AG20443 (cell line): ENCODE results near the gene SH3PXD2A.
A peak's percentile ranks its signal among the peaks of the same experiment; 100 is the strongest.
"Not testable (repeated sequence)": the region's sequence is repeated elsewhere in the genome, so short reads cannot be mapped to it uniquely, and the experiment has no call there.

Source experiments
- DNase-seq: peaks from one replicate; pipeline ENCODE4 v3.0.0; 2012; ENCODE audit warnings: low spot score, mixed read lengths

Gene SH3PXD2A

GRCh38 chr10:103767756-103768155, 87.6 kb downstream of the SH3PXD2A start:
- no peak for DNase-seq

DNA sequence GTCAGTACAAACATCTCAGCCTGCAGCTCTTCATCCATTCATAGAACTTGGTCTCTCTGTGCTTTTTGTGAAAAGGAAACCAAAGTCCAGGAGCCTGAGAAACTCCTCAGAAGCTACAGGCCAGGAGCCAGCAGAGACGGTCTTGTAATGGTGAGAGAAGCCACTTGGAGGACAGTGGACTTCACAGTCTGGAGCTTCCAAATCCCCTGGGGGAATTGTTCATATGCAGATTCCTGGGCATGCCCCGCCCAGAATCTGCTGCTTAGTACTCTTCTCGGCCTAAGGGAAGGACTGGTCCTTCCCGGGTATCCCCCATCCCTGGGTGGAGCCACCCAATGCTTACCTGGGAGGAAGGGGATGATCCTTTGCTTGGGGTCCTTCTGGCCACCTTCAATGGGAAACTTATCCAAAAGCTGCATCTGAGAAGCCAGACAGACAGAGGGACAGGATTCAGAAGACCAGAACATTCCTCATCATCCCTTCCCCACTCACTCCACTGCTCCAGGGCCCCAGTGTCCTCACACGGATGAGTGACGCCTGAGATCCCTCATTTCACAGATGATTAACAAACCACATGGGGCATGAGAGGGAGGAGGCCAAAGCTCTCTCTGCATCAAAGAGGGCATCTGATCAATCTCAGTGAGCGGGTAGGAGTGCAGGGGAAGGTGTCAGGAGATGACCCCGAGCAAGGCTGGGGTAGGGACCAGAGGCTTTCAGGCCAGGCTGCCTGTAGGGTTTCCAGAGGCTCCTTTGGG, 88.4 kb downstream of the SH3PXD2A start:
- no peak for DNase-seq

- DNase-seq, result no peak
Observed at GRCh38 chr10:103765981-103766380, 89.4 kb downstream of the SH3PXD2A start.

DNA sequence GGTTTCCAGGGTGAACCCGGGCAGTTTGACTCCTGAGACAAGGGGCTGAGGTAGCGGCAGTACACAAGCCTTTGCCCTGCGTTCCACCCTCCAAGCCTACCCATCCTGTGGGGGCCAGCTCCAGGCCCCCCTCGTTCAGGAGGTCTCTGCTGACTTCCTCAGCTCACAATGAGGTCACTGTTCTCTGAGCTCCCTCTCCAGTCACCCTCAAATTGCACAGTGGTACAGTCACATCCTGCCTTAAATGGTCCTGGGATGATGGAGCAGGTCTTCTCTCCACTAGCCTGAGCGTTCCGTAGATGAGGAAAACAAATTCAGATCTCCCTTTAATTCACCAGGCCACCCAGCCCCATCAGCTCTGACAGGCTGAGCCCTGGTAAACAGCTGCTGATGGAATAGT, 90.2 kb downstream of the SH3PXD2A start:
- peak; percentile 40 for DNase-seq

DNA sequence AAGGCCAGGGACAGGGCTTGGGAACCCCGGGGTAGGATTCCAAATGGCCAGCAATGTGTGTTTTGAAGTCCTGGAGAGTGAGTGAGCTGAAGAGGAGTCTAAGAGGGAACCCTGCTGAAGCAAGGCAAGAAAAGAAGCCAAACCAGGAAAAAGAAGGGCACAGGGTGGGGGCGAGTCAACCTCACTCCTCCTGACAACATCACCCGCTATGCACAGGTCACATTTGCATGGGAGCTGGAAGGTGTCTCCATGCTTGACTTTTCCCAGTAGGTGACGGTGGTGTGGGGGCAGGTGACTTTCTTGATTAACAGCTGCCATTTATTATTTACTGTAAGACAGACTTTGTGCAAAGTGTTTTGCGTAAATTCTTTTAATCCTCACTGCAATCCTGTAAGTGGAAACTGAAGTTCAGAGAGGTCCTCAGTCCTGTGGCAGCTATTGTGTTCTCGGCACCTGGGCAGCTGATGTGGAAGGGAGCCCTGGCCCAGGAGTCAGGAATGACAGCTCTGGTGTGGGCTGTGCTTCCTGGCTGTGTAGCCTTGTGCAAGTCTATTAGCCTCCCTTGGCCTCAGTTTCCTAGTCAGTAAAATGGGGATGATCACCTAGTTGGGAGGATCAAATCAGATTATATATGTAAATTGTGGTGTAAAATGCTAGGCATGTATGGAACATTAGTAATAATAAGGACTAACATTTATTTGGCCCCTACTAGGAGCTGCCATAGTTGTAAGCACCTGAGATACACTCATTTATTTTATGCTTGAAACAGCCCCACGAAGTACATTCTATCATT, 90.9 kb downstream of the SH3PXD2A start:
- no peak for DNase-seq

DNA sequence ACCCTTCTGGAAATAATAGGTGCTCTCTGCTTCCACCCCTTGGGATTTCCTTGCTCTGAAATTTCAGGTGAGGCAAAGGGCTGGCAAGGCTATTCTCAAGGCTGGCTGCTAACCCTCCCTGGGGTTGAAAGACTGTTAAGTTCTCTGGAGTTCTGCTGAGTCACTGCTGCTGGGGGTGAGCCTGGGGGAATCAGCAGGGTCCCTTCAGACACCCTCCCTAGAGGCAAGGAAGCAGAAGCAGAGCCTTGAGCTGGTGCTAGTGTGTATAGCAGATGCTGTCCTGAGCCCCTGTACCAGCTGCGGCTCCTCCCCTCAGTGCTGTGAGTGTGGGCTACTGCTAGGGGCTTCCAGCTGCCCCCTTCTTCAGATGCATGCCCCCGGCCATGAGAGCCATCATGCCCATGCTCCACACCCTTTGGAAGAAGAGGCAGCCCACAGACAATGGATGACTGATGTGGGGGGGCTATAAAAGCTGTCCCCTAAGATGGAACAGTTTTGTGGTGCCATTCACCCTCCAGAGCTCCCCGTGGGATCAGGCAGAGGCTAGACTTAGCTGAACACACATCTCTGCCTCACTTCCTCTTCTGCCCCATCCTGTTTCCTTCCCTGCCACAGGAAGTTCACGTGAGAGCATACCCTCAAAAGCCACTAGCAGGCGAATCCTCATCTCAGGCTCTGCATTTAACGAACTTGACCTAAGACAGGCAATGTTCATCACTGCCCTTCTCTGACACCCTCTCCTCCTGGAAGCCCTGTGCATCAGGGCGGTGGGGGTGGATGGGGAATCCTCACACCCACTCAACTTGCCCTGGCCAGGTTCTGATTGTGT, 91.8 kb downstream of the SH3PXD2A start:
- DNase-seq, result no peak

- no peak for DNase-seq
Observed at GRCh38 chr10:103762916-103763315, 92.5 kb downstream of the SH3PXD2A start.

DNA sequence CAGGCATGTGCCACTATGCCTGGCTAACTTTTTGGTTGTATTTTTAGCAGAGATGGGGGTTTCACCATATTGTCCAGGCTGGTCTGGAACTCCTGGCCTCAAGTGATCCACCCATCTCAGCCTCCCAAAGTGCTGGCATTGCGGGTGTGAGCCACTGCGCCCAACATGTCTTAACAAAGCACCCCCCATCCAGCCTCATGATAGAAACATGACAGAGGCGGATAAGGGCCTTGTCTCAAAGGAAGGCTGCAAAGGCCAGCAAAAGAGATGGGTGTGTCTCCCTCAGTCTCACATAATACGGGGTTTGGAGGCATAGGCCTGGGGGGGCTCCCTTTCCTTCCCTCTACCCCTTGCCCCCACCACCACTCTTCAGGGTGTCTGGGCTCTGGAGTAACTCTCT, 93.2 kb downstream of the SH3PXD2A start:
- DNase-seq, result no peak

DNA sequence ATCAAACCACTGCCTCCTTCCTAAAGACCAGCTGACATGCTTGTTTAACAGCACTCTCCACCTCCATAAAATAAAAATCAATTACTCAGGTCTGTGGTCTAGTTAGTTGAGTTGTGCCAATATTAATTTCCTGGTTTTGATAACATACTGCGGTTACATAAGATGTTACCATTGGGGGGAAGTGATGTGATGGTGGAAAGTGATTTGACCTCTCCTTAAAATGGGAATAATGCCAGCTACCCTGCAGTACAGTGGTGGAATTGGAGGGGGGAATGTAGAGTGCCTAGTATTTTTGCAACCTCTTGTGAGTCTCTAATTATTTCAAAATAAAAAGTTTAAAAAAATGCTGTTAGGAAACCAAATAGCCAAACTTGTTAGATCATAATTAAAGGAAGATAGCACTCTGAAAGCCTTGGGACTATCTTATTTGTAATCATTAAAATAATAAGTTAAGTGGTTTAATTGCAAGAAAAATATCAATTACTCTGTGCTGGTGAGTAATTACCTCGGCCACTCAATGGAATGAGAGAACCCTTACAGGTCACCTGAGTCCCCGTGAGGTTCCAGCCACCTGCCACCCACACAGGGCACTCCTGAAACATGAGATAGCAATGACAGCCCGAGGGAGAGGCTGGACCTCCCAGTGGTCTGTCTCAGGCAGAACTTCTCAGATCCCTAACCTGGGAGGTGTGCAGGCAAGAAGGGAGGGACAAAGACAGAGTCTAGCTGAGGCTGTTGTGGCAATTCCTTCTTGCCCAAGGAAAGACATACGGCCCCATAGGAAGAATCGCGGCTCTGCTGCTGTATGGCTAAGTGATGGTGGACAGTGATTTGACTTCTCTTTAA, 94.1 kb downstream of the SH3PXD2A start:
- DNase-seq, result no peak

- DNase-seq, result not testable (repeated sequence)
Observed at GRCh38 chr10:103760233-103760632, 95.1 kb downstream of the SH3PXD2A start.

DNA sequence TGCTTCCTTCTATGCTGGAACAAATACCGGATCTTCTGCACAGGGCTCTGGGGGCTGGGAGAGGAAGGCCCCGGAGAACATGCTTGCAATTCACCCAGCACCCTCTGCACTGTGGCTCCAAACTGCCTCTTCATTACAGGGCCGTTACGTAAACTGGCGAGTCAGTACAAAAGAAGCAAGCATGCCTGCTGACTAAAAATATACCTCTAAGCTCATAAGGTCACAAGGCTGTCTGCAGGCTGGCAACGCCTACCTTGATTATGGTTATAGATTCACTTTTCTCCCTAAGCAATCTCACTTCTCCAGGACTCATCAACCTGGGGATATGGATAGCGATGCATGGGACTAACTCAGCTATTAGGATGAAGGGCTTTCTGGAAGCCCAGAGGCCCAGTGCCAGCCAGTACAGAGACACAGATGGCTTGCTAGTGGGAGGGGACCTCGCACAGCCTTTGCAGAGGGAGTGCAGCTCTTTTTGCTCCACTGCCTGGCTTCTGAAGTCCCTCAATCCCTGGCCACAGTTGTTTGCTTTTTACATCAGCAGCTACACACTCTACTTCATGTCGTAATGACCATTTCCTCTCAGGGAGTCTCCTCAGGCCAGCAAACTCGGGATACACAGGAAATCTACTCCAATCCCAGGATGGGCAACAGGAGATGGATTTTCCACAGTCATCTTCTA, 96.1 kb downstream of the SH3PXD2A start:
- DNase-seq, result peak; percentile 58

GRCh38 chr10:103758294-103758681, 97.1 kb downstream of the SH3PXD2A start:
- DNase-seq, result no peak

DNA sequence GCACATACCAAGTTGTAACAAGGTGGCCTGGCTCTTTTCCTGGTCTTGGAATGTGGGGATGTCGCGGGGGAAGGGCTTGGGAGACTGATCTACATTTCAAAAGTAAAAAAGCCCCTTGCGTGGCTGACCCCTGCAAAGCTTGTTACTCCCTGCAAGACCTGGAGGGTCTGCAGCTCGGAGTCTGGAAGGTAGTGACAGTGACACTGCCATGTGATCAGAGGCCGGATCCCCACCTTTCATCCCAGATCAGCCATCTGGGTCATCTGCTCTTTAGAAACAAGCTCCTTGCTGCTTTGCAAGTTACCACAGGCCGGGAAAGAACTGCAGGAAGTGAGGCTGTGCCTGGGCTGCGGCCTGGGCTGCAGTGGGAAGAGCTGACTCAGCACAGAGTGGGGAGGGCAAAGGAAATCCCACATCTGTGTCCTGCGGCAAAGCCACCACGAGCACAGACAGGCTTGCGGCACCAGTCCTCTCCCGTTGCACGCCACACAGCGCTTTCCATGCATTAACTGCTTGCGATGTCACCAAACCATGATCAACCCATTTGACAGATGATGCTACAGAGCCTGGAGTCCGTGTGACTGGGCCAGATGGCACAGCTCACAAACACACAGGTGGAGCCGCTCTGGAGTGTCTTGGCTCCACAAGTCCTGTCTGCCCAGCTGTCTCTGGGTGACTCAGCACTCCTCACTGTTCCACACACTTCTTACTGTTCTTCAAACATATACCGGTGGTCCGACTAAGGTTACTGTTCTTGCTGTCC, 97.7 kb downstream of the SH3PXD2A start:
- peak; percentile 89 for DNase-seq

DNA sequence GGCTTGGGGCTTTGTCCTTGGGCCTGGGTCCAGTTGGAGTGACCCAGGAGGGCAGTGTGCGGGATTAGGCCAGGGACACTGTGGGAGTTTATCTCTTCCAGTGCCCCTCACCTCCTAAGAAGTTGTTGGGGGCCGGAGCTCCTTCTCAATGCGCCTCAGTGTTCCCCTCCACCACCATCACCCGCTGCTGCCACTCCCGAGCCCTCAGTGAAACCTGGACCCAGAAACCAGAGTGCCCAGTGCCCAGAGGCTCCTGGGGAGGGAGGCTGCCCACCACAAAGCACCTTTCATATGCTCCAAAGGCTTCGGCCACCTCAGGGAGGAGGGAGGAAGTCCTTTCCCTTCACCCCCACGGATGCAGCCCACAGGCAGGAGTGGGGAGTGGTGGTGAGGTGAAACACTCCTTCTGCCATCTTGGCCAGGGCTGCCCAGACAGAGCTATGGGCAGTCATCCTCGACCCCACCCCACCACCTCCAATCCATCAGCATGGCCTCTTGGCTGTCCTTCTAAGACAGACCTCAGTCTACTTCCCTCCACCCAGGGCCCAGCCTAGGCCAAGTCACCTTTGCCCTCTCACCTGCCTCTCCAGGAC, 99.0 kb downstream of the SH3PXD2A start:
- DNase-seq, result no peak

GRCh38 chr10:103752680-103753248, 102.6 kb downstream of the SH3PXD2A start:
- DNase-seq, result no peak

DNA sequence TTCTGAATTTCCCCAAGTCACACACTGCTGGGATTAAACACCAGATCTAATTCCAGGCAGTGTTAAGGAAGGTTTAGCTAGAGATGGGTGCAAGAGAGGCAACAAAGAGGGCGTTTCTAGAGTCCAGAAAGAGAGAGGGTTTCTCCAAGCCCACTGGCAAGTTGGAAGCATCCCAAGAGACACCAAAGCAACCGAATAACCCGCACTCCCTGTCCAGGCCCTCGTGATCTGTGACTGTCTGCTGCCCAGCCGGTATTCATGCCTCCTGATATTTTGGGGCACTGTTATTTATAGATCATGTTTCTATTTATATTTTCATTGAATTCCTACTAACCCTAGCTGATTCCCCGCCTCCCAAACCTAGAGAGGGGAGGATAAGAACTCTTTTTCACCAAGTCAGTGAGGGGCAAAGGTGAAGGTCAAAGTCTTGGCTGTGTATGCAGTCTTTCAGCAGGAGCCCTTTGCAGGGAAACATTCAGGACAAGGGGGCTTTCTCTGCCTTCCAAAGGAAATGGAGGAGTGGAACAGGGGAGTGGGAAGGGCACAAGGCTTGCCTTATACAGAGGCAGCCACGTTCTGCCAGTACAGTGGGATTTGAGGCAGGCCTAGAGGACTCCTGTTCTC, 103.6 kb downstream of the SH3PXD2A start:
- DNase-seq, result no peak

DNA sequence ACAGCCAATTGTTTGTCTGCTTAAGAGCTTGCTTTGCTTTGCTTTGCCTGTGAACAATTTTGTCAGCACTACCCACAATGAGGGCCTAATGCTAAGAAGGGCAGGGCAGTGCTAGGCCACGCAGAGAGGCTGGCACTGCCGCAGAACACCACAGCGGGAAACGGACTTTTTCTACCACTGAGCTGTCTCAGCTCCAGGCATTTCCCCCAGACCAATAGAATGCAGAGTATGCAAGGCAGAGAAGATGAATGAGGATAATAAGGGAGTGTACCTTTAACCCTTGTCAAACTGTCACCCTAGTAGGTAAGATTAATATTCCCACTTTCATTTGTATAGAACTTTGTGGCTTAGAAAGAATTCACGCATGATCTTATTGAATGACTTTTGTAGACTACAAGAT, 104.5 kb downstream of the SH3PXD2A start:
- DNase-seq, result no peak

DNA sequence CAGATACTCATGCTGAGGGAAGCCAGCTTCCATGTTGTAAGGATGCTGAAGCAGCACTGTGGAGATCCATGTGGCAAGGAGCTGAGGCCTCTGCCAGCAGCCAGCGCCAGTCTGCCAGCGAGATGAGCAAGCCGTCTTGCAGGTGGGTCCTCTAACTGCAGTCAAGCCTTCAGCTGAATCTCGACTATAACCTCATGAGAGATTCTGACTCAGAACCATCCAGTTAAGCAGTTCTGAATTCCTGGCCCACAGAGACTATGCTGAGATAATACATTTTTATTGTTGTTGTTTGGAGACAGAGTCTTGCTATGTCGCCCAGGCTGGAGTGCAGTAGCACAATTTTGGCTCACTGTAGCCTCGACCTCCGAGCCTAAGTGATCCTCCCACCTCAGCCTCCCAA, 105.6 kb downstream of the SH3PXD2A start:
- no peak for DNase-seq

DNA sequence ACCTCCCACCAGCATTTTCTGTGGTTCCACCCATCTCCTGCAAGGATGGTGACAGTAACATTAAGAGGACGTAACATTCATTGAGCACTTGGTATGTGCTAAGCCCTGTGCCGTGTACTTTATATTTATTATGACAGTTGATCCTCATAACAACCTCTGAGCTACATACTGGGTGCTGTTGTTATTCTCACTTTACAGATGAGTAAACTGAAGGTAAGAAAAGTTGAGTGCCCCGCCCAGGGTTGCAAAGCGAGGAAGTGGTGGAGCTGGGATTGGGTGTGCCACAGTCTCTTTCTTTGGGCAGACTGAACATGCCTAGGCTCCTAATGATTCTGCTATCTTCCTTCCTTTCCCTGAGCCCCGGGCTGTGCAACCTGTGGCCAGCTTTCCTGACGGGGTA, 107.4 kb downstream of the SH3PXD2A start:
- no peak for DNase-seq
